Progenitor cell of endocrine pancreas (in vitro differentiated cells): ENCODE measurements around the gene SCUBE1. TPM values are rescaled to one million over a fixed set of nuclear protein-coding genes. Genes with fewer than 3 reads are reported as not detected.
"Not testable (repeated sequence)": the region's sequence is repeated elsewhere in the genome, so short reads cannot be mapped to it uniquely, and the experiment has no call there.

Experiments
- DNase-seq: peaks from one replicate; pipeline ENCODE4 v3.0.0; 2021; ENCODE audit warnings: low spot score; ENCODE audit not compliant: unreplicated experiment
- H3K27ac Mint-ChIP-seq: 2 replicates; pipeline ENCODE4 v1.8.0; 2021; ENCODE audit warnings: mild to moderate bottlenecking, moderate library complexity, mixed read lengths
- H3K27me3 Mint-ChIP-seq: 2 replicates; pipeline ENCODE4 v1.8.0; 2021; ENCODE audit warnings: mixed read lengths
- H3K36me3 Mint-ChIP-seq: 2 replicates; pipeline ENCODE4 v1.8.0; 2022; ENCODE audit warnings: mixed read lengths; ENCODE audit not compliant: insufficient read depth
- H3K4me1 Mint-ChIP-seq: 2 replicates; pipeline ENCODE4 v1.8.0; 2021; ENCODE audit warnings: low read depth, mixed read lengths
- H3K4me3 Mint-ChIP-seq: 2 replicates; pipeline ENCODE4 v1.8.0; 2021; ENCODE audit warnings: low read depth, mild to moderate bottlenecking, moderate library complexity, mixed read lengths
- H3K9me3 Mint-ChIP-seq: 2 replicates; pipeline ENCODE4 v1.8.0; 2021; ENCODE audit warnings: low read depth, mixed read lengths
- total RNA-seq: library from RNA; stranded (reverse); gene quantifications from 2 replicates; pipeline ENCODE4 v1.2.1, GENCODE V29; 2021
- TF ChIP-seq, protein P1 (sequence below): fragments of 200-600 bp; sonication (generic); IDR thresholded peaks from one replicate; pipeline ENCODE4 v1.5.0; 2021; ENCODE audit warnings: antibody characterized with exemption, mild to moderate bottlenecking; ENCODE audit not compliant: unreplicated experiment

Gene SCUBE1
- total RNA-seq, 1 donor from 2014 or later = 4.5 TPM

DNA sequence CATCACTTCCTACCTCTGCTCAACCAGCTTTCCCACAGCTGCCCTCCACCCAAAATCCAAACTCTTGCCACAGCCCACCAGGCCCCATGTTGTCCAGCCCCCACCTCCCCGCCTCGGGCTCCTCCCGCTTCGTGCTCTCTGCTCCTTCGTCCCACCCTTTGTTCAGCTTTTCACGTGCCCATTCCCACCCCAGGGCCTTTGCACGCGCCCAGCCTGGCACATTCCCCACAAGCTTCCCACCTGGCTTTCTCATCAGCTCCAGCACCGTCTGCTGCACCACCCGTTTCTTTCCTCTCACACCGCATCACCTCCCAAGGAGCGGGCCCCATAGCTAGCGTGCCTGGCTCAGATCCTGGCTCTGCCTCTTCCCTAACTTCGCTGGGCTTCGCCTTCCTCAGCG lies 54.8 kb downstream of the SCUBE1 start:
- peaks cover 48% of the 10 kb centered on the region for H3K27me3 Mint-ChIP-seq
- H3K9me3 Mint-ChIP-seq = no peaks in the 10 kb centered on the region
- TF ChIP-seq, protein P1, sequence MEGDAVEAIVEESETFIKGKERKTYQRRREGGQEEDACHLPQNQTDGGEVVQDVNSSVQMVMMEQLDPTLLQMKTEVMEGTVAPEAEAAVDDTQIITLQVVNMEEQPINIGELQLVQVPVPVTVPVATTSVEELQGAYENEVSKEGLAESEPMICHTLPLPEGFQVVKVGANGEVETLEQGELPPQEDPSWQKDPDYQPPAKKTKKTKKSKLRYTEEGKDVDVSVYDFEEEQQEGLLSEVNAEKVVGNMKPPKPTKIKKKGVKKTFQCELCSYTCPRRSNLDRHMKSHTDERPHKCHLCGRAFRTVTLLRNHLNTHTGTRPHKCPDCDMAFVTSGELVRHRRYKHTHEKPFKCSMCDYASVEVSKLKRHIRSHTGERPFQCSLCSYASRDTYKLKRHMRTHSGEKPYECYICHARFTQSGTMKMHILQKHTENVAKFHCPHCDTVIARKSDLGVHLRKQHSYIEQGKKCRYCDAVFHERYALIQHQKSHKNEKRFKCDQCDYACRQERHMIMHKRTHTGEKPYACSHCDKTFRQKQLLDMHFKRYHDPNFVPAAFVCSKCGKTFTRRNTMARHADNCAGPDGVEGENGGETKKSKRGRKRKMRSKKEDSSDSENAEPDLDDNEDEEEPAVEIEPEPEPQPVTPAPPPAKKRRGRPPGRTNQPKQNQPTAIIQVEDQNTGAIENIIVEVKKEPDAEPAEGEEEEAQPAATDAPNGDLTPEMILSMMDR = no peak
- peaks cover 10% of the 10 kb centered on the region for H3K4me1 Mint-ChIP-seq
- H3K27ac Mint-ChIP-seq = no peak overlapping the region
- DNase-seq = no peak
- no peak overlapping the region for H3K4me3 Mint-ChIP-seq
- H3K36me3 Mint-ChIP-seq = no peaks in the 10 kb centered on the region

DNA sequence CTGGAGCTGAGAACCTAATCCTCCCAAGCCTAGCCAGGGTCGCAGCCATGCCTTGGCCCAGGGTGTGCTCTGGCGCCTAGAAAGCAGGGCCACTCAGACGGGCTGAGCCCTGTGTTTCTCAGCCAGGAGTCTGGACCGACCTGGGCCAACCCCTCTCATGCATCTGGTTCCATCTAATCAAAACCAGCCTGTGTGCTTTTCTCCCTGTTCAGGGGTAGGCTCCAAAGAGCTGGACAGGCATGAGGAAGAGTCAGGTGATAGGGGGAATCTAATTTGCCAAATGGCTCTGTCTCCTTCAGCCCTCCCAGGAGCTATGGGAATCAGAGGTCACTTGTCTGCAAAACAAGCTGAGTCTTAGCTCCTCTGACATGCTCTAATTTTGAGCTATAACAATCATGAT lies 55.7 kb downstream of the SCUBE1 start:
- TF ChIP-seq, protein P1 = no peak
- DNase-seq = no peak
- no peaks in the 10 kb centered on the region for H3K9me3 Mint-ChIP-seq
- peaks cover 4% of the 10 kb centered on the region for H3K4me1 Mint-ChIP-seq
- H3K27ac Mint-ChIP-seq = no peak overlapping the region
- no peaks in the 10 kb centered on the region for H3K36me3 Mint-ChIP-seq
- no peak overlapping the region for H3K4me3 Mint-ChIP-seq
- H3K27me3 Mint-ChIP-seq = peaks cover 49% of the 10 kb centered on the region

DNA sequence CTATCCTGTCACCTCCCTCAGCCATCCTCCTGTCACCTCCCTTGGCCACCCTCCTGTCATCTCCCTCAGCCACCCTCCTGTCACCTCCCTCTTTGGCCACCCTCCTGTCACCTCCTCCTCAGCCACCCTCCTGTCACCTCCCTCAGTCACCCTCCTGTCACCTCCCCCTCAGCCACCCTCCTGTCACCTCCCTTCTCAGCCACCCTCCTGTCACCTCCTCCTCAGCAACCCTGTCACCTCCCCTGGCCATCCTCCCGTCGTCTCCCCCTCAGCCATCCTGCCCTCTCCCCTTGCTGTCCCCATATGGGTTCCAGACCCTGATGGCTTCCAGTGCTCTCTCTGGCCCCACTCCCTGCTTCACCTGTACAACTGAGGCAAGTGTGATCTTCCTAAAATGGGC lies 61.8 kb downstream of the SCUBE1 start:
- no peaks in the 10 kb centered on the region for H3K36me3 Mint-ChIP-seq
- peaks cover 48% of the 10 kb centered on the region for H3K27me3 Mint-ChIP-seq
- peaks cover 2% of the 10 kb centered on the region for H3K4me1 Mint-ChIP-seq
- no peak overlapping the region for H3K27ac Mint-ChIP-seq
- H3K4me3 Mint-ChIP-seq = no peak overlapping the region
- H3K9me3 Mint-ChIP-seq = no peaks in the 10 kb centered on the region
- TF ChIP-seq, protein P1 = no peak
- no peak for DNase-seq

DNA sequence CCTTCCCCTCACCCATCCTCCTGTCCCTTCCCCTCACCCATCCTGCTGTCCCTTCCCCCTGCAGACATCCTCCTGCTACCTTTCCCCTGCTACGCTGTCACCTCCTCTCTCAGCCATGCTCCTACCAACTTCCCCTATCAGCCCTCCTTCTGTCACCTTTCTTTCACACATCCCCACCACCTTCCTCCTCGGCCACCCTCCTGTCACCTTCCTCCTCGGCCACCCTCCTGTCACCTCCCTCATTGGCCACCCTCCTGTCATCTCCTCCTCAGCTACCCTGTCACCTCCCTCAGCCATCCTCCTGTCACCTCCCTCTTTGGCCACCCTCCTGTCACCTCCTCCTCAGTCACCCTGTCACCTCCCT lies 62.7 kb downstream of the SCUBE1 start:
- H3K36me3 Mint-ChIP-seq, DNase-seq, H3K27ac Mint-ChIP-seq, H3K9me3 Mint-ChIP-seq, H3K4me1 Mint-ChIP-seq, H3K4me3 Mint-ChIP-seq: not testable (repeated sequence)
- peaks cover 48% of the 10 kb centered on the region for H3K27me3 Mint-ChIP-seq

DNA sequence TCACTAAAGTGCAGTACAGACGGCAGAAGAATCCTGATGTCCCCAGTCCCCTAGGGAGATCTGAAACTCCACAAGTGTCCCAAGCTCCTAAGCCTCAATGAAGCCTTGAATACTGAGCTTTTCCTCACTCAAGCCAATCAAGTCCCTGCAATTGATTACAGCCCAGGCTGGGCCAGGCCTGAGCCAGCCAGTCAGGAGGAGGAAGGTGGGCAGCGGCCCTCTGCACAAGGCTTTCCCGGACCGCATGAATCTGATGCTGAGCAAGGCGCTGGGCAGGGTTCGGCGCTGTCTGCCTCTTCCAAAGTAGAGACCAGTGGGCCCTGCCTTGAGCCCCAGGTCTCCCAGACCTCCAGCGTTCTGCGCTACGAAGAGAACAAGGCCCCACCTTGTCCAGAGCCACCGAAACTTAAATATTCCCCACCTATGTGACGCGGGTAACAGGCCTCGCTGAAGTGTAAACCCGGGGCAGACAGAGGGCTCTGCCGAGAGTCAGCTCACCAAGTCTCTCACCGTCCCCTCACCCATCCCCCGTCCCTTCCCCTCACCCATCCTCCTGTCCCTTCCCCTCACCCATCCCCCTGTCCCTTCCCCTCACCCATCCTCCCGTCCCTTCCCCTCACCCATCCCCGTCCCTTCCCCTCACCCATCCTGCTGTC lies 63.2 kb downstream of the SCUBE1 start:
- no peak overlapping the region for H3K27ac Mint-ChIP-seq
- H3K4me1 Mint-ChIP-seq = peaks cover 3% of the 10 kb centered on the region
- no peaks in the 10 kb centered on the region for H3K36me3 Mint-ChIP-seq
- no peak for DNase-seq
- H3K9me3 Mint-ChIP-seq = no peaks in the 10 kb centered on the region
- peaks cover 49% of the 10 kb centered on the region for H3K27me3 Mint-ChIP-seq
- TF ChIP-seq, protein P1 = no peak
- H3K4me3 Mint-ChIP-seq = no peak overlapping the region

DNA sequence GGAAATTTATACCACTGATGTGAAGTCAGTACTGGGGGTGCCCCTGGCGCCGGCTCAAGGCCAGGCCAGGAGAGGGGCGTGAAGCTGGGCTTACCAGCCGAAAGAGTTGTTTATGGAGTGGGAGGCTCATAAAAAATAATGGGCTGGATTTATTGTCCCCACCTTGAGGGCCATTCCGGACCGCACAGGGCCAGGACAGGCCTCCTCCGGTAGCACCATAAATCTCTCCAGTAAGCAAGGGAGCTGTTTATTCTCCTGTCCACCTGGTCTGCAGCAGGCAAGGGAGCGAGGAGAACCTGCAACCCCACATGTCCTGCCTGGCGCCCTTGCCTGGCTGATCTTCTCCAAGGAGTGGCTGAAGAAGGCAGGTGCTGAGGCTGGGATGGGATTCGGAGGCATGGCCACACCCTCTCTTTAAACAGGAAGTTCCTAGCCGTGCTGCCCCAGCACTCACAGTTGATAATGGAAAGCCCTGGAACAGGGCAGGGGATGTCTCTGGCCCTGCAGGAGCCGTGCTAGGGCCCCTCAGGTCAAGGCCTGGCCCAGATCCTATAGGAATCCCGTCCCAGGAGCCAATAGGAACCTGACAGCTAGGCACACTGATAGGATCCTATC lies 65.1 kb downstream of the SCUBE1 start:
- H3K9me3 Mint-ChIP-seq = no peaks in the 10 kb centered on the region
- peaks cover 49% of the 10 kb centered on the region for H3K27me3 Mint-ChIP-seq
- no peak for DNase-seq
- H3K4me3 Mint-ChIP-seq = no peak overlapping the region
- H3K4me1 Mint-ChIP-seq = peaks cover 2% of the 10 kb centered on the region
- H3K36me3 Mint-ChIP-seq = no peaks in the 10 kb centered on the region
- TF ChIP-seq, protein P1 = no peak
- H3K27ac Mint-ChIP-seq = no peak overlapping the region
